LHCN-M2 (cell line): ENCODE measurements around the gene RAB42. TPM values are rescaled to one million over a fixed set of nuclear protein-coding genes. Genes with fewer than 3 reads are reported as not detected.

Experiments used
- total RNA-seq: library from RNA; depleted of rRNA; stranded (reverse); fragments of >200 nt; gene quantifications from 2 replicates; pipeline ENCODE4 v1.2.3, GENCODE V29; 2014; rRNA removed

The RAB42 gene
- total RNA-seq, 1 experiment from 2014 or later: 3.0 TPM

Other genes with a start within 250 kb of the RAB42 start
- gene PHACTR4, start 222.5 kb upstream of the RAB42 start, total RNA-seq: 12.6 and 19.7 TPM in 2 replicates
- 46.4 and 53.1 TPM in 2 replicates for gene RCC1, start 86.2 kb upstream of the RAB42 start, total RNA-seq
- gene TRNAU1AP, start 39.2 kb upstream of the RAB42 start, total RNA-seq: 17.8 and 22.6 TPM in 2 replicates
- gene TAF12, start 50.8 kb downstream of the RAB42 start, total RNA-seq: 32.5 and 43.7 TPM in 2 replicates
- gene RNU11, start 56.3 kb downstream of the RAB42 start, total RNA-seq: not detected in 2 replicates
- gene GMEB1, start 76.5 kb downstream of the RAB42 start, total RNA-seq: 8.5 and 8.7 TPM in 2 replicates
- gene YTHDF2, start 144.7 kb downstream of the RAB42 start, total RNA-seq: 53.5 and 66.7 TPM in 2 replicates
- gene OPRD1, start 219.9 kb downstream of the RAB42 start, total RNA-seq: 0.23 and 0.32 TPM in 2 replicates